Astrocyte of the hippocampus (primary cell): ENCODE measurements around the gene YKT6.

Experiments
- DNase-seq: peaks from one replicate; pipeline ENCODE4 v3.0.0; 2011; ENCODE audit warnings: low read depth, low spot score

Gene YKT6

DNA sequence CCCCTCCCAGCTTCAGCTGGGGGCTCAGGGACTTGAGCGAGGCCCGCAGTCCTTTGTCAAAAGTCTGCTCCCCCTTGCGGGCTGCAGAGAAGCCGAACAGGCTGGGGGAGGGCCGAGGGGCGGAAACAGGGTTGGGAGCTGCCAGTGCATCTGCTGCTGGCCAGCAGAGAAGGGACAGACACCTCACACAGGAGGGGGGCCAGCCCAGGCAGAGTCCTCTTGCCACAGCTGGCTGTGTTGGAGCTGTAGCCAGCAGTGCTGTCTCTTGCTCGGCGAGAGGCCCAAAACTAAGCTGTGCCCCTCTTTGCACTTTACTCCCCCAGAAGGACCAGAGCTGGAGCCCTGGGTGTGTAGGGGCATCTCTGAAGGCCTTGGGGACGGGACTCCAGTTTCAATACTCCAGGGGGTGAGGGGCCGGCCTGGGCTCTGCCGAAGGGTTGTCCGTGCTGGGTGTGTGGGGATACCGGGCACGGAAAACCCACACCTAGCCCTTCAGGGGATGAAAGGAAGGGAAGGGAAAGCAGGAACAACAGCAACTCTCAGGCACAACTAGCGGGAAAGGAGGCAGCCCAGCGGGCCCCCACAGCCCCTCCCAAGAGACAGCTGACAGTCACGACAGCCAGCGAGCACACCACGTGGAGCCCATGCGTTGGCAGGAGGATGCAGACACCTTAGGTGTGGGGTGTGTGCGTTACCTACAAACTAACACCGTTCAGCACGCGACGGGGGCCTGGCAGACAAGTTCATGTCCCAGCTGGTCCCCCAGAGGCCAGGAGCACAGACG is 17.8 kb downstream of the YKT6 start:
- no peak for DNase-seq

DNA sequence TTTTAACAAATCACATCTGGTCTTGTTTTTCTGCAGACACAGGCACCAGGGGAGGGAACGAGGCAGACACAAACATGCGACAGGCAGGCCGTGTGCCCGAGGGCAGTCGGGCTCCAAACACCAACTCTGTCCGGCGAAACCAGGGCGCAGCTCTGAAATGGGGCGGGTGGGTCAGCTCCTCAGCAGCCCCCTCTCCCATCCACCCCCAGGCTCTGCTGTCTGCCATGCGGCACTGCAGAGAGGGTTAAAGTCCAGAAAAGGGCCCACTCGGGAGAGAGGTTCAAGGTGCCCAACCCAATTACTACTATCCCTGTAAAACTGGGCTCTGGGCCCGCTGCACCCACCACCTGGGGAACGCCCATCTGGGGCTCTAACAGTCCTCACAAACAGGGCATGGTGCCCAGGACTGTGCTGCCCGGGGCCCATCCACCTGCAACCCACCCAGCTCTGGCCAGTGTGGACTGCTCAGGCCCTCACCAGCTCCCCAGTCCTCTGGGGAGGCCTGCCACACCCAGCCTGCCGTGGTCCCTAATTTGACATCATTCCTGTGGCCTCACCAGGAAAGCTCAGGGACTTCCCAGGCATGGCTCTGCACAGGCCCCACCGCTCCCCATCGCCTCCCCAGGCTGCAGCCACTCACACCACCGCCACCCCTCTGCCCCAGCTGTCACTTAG is 18.7 kb downstream of the YKT6 start:
- DNase-seq = no peak

DNA sequence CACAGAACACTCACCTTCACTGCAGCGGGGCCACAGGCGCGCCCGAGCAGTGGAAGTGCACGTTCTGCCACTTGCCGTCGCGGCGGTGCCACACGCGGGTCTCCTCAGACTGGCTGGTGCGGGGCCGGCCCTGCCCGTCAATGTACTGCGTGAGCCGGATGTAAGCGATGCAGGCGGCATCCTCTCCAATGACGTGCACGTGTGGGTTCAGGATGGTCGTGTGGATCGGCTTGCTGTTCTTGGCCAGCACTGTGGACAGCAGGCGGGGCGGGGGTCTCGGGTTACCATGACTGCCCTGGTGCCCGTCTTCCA is 19.2 kb downstream of the YKT6 start:
- no peak for DNase-seq

DNA sequence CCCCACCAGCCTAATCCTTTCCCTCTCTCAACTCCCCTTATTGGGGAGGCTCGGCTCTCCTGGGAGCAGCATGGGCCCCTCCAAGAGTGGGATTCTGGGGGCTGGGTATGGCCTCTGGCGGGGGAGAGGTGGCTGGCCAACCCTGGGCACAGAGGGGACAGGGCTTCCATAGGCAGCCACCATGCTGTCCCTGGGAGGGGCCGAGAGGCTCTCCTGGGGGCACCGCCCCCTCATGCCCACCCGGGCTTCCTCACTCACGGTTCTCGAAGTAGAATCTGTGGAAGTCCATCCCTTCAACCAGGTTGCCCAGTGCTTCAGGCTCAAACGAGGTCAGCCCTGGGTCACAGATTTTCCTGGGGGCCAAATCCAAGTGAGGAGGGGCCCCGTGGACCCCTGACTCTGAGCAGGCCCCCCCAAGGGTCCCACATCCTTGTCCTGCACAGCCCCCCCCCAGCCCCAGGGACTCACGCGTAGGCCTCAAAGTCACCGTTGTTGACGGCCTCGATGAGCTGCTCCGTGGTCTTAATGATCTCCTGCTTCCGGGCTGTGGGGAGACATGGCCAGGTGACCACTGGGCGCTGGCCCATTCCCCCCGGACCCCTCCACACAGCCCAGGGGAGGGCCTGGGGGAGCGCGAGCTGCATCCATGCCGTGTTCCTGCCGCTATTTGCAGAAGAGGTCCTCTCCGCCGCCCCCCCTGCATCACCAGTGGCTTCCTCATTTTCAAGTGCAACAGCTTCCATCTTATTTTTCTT is 19.8 kb downstream of the YKT6 start:
- DNase-seq = no peak

DNA sequence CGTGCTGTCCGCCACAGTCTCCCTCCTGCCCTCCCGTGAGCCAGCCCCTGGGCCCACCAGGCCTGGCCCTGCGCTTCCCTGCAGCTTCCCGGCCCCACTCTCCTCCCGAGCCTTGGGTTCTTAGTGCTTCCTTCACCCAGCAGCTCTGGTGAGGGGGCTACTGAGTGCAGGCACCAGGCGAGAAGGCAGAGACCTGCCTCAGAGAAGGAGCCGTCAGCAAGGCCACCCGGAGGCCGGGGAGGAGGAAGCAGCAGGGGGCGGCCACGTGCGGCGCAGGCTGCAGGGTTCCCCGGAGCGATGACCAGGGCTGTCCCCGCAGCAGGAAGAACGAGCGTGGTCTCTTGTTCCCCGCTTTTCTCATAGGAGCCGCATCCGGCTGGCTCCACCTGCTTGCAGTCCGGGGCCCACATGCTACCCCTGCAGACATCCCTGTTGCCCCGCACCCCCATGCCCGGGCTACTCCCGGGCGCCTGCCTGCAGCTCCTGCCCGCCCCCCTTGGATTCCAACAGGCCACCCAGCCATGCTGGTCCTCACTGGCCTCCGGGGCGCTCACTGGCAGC is 20.5 kb downstream of the YKT6 start:
- no peak for DNase-seq

DNA sequence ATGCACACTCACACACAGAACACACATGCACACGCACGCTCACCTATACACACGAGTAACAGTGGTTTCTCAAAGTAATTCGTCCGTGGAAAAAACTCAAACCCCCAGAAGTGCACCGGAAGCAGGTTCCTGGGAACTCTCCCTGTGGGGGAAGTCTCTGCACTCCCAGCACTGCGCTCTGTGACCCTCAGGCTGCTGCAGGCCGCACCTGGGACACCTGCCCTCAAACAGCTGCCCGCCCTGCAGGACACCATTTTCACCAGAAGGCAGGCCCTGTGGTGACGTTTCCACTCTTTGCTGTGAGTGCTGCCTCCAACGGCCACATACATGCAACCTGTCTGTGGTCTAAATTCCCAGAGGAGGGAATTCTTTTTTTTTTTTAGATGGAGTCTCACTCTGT is 21.3 kb downstream of the YKT6 start:
- DNase-seq = no peak

- no peak for DNase-seq
Observed at GRCh38 chr7:44222776-44223261, 22.0 kb downstream of the YKT6 start.

DNA sequence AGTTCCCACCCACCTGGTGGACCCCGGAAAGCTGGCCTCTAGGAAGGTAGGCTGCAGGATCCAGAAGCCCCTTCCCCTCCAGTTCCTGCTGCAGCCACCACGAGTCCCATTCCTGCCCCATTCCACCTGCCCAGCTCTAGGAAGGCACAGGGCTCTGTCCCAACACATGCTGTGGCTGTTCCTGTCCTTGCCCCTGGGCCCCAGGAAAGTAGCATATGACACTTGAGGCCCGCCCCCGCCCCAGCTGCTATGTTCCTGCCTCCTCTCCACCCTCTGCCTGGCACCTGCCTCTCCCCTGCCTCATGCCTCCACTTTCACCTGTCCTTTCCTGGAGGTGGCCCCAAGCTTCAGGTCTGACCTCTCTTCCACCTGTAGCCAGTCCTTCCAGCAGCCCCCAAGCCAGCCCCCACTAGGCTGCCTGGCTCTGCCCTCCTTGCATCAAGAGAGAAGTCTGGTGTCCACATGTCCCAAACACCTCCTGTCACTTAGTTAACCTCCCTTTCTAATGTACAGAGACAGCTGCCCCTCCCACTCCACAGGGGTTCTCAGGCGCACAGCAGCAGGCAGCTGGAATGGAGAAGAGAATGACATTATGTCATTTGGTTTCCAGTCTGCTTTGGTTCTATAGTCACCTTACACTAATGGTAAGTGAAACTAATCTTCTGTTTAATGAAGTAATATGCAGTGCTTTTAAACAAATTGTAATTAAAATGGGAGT is 22.7 kb downstream of the YKT6 start:
- DNase-seq = no peak

GRCh38 chr7:44224080-44224973 is 23.5 kb downstream of the YKT6 start:
- DNase-seq = no peak

- no peak for DNase-seq
Observed at GRCh38 chr7:44224974-44225565, 24.3 kb downstream of the YKT6 start.

DNA sequence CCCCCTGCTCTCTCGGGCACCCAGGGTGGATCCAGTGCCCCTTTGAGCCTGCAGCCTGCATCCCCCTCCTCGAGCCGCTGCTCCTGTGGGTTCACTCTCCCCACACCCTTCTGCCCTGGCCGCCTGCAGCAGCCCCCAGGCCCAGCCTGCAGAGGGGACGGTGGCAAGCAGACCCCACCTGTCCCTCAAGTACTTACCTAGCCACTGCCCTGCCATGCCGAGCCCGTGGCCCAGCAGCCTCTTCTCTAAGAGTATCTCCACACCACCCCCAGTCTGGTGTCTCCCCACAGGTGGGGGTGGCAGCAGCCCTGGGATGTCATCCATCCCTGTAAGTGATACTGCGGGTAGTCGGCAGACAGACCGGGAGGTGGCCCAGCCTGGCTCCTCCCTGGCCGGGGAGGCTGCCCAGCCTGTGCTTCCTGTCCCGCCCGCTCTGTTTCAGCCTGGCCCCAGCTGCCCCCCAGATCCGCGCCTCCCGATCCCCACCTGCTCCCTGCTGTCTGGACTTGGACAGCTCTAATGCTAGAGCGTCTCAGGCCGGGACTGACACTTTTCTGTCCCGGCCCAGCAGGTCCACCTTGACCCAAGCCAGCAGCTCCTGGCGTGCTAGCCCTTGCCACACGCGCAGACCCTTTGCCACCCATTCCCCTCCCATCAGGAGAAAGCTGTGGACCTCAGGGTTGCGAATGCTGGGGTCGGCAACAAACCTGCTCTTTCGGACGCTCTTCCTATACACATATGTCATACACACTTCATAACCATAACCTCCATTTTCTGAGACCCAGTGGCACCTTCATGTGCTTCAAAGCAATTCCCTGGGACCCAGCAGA is 25.0 kb downstream of the YKT6 start:
- DNase-seq = no peak

- no peak for DNase-seq
Observed at GRCh38 chr7:44226396-44226753, 25.6 kb downstream of the YKT6 start.

DNA sequence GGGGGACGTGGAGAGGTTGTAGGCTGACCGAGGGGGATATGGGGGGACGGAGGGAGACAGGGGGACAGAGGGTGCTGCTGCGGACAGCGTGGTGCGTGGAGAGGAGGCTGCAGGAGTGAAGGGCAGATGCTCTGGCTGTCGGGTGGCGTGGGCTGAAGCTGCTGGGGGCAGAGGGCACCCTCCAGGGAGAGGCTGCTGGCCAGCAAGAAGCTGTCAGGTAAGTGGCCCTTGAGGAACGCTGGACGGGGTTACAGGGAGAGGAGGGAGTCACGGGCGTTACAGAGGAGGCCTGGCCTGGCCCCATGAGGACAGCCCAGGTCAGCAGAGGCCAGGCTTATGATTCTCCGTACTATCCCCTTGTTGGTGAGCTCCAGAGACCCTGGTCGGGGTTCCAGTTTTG is 27.1 kb downstream of the YKT6 start:
- DNase-seq = no peak

DNA sequence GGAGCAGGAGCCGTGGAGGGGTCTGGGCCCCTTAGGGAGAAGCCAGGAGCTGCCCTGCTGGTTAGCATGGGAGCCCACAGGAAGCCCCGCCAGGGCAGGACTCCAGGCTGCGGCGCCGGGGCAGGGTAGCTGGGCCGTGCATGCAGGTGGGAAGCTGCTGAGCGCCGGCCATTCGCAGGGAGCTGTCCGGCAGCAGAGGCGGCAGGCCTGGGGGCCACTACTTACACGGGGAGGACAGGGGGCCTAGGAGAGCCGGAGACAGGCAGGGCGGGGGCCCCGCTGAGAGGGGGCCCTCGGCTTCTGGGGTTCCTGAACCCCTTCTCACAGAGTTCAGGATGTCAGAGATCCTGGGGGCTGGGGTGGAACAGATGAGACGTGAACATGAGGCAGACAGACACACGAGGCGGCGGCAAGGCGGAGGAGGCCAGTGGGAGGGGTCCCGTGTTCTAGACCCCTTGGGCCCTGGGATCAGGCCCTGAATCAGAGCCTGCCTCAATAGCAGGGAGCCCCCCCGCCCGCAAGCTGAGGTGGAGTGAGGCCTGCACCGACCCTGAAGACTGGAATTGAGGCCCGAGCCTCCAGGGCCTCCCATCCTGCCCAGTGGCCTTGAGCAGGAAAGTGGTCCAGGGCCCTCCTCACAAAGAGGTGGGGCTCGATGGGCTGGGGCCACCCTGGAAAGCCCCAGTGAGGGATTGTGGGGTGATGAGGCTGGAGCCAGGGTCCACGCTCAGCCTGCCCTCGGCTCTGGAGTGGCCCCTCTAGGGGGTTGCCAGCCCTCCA is 28.0 kb downstream of the YKT6 start:
- DNase-seq = no peak

- no peak for DNase-seq
Observed at GRCh38 chr7:44229546-44230105, 28.8 kb downstream of the YKT6 start.

DNA sequence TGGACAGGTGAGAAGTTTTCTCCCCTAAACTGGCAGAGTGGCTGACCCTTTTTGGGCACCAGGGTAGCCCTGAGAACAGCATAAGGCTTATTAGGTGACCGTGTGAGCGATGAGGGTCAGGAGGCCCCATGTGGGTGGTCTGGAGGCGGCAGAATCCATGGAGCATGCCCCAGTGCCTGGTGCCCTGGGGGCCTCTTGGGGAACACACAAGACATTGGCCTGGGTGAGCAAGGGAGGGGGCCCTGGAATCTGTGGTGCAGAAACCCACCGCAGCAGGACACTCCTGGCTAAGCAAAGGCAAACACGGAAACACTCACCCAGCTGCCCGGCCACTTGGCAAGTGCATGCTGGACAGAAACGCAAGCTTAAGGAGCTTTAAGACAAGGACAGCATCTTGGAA is 29.5 kb downstream of the YKT6 start:
- no peak for DNase-seq

- DNase-seq = no peak
Observed at GRCh38 chr7:44231088-44231487, 30.3 kb downstream of the YKT6 start.

DNA sequence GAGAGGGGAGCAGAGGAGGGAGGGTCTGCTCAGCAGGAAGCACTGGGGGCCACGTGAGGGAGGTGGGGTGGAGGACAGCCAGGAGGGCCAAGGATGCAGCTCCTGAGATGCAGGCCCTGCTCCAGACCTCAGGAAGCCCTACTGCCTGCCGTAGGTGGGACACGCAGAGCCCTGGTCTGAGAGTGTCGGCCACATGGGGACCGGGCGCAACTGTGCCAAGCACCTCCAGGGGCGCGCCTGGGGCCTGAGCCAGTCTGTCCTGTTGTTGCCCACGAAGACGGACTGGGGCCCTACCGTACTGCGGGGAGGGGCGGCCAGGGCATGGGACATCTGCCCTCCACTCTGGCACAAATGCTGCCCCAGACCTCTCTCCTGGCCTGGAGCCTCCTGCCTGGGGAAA is 31.6 kb downstream of the YKT6 start:
- no peak for DNase-seq
